K562 (cell line): Measurements from ENCODE around the gene PLEKHG5. TPM values are rescaled to one million over a fixed set of nuclear protein-coding genes. Genes with fewer than 3 reads are reported as not detected.

ENCODE experiments used
- CBX2 ChIP-seq: fragments of 200-600 bp; sonication (generic); IDR thresholded peaks from one replicate; pipeline ENCODE4 v1.6.1; 2012; ENCODE audit warnings: mild to moderate bottlenecking, low read length, inconsistent platforms; ENCODE audit not compliant: insufficient read depth, poor library complexity, severe bottlenecking
- FOXM1 ChIP-seq, 2 experiments: fragments of 450-650 bp in 1 of 2; sonication (generic) in 1 of 2; formaldehyde crosslinking in 1 of 2; IDR thresholded peaks; 2 replicates each; pipeline versions ENCODE4 v1.6.1 to v1.9.0; 2017 to 2022; ENCODE audit warnings: low read depth in 2 of 2, mild to moderate bottlenecking in 2 of 2, missing genetic modification reagents in 1 of 2, moderate library complexity in 1 of 2
- NEUROD1 ChIP-seq: fragments of 150-350 bp; IDR thresholded peaks from 2 replicates; pipeline ENCODE4 v1.6.1; 2014; ENCODE audit warnings: borderline replicate concordance, low read length, low read depth; ENCODE audit not compliant: partially characterized antibody
- RAD21 ChIP-seq, 2 experiments: fragments of 250-450 bp in 1 of 2; fragments of 450-650 bp in 1 of 2; sonication (Bioruptor Pico) in 1 of 2; formaldehyde crosslinking in 1 of 2; IDR thresholded peaks in 1 of 2; conservative IDR thresholded peaks in 1 of 2; 2 replicates each; pipeline versions ENCODE4 v1.4.0 to v1.8.0; 2020 to 2022; ENCODE audit warnings: mild to moderate bottlenecking in 2 of 2, moderate library complexity in 1 of 2
- RAD51 ChIP-seq: fragments of 450-650 bp; IDR thresholded peaks from 2 replicates; pipeline ENCODE4 v1.7.1; 2016; ENCODE audit warnings: low read depth, mild to moderate bottlenecking, borderline replicate concordance
- SETDB1 ChIP-seq: IDR thresholded peaks from one replicate; pipeline ENCODE4 v1.6.1; 2012; ENCODE audit warnings: low read length, control low read depth, inconsistent platforms
- SIX5 ChIP-seq, 2 experiments: IDR thresholded peaks; 2 replicates each; pipeline ENCODE4 v1.6.1; 2011; ENCODE audit warnings: low read length in 2 of 2, borderline replicate concordance in 1 of 2, low read depth in 1 of 2, mild to moderate bottlenecking in 1 of 2, moderate library complexity in 1 of 2; ENCODE audit not compliant: insufficient read depth in 1 of 2
- SMAD4 ChIP-seq: fragments of 250-450 bp; sonication (Bioruptor Pico); conservative IDR thresholded peaks from 2 replicates; pipeline ENCODE4 v1.8.0; 2021; ENCODE audit warnings: inconsistent platforms, mild to moderate bottlenecking, moderate library complexity
- SMC3 ChIP-seq: conservative IDR thresholded peaks from 2 replicates; pipeline ENCODE4 v1.6.1; 2011; ENCODE audit warnings: low read depth, low read length, improper control_type of control experiment; ENCODE audit not compliant: insufficient read depth
- SP1 ChIP-seq: sonication (generic); formaldehyde crosslinking; IDR thresholded peaks from 2 replicates; pipeline ENCODE4 v1.8.1; 2022; ENCODE audit warnings: mild to moderate bottlenecking, missing genetic modification reagents
- TCF7 ChIP-seq: sonication (generic); IDR thresholded peaks from 2 replicates; pipeline ENCODE4 v1.6.1; 2016; ENCODE audit warnings: antibody characterized with exemption, borderline replicate concordance
- TEAD4 ChIP-seq, 2 experiments: sonication (generic) in 1 of 2; formaldehyde crosslinking in 1 of 2; IDR thresholded peaks; 2 replicates each; pipeline versions ENCODE4 v1.6.1 to v1.8.0; 2012 to 2022; ENCODE audit warnings: borderline replicate concordance in 1 of 2, inconsistent platforms in 1 of 2, low read length in 1 of 2, mild to moderate bottlenecking in 1 of 2, missing genetic modification reagents in 1 of 2
- ZBTB26 ChIP-seq: fragments of 450-650 bp; formaldehyde crosslinking; IDR thresholded peaks from 2 replicates; pipeline ENCODE4 v1.4.0; 2022; ENCODE audit warnings: missing genetic modification characterization
- ZNF354B ChIP-seq: fragments of 250-450 bp; sonication (Bioruptor Pico); IDR thresholded peaks from 2 replicates; pipeline ENCODE4 v1.4.0; 2020
- ZNF655 ChIP-seq: fragments of 250-450 bp; sonication (Bioruptor Pico); IDR thresholded peaks from 2 replicates; pipeline ENCODE4 v1.5.0; 2021
- ZNF668 ChIP-seq: fragments of 250-450 bp; sonication (Bioruptor Pico); IDR thresholded peaks from 2 replicates; pipeline ENCODE4 v1.8.0; 2022; ENCODE audit warnings: mild to moderate bottlenecking, inconsistent platforms
- ZNF699 ChIP-seq: fragments of 250-450 bp; sonication (Bioruptor Pico); IDR thresholded peaks from 2 replicates; pipeline ENCODE4 v1.8.0; 2021; ENCODE audit warnings: mild to moderate bottlenecking, moderate library complexity; ENCODE audit not compliant: insufficient replicate concordance
- ZNF717 ChIP-seq: fragments of 250-450 bp; sonication (Bioruptor Pico); IDR thresholded peaks from 2 replicates; pipeline ENCODE4 v1.5.0; 2021
- polyA plus RNA-seq, 8 experiments: library from polyadenylated mRNA; depleted of rRNA in 4 of 8; stranded (reverse) in 5 of 8; unstranded in 3 of 8; fragments of >200 nt; fragmentation: Nextera tagmentation in 2 of 8; fragmentation: Illumina TruSeq in 1 of 8; extraction: Ambion mirVana in 2 of 8; extraction: Trizol in 1 of 8; gene quantifications; 2 replicates each; pipeline versions ENCODE4 v1.2.1 to v1.2.3, GENCODE V29; 2011 to 2014; ENCODE audit warnings: inconsistent platforms in 1 of 8, missing spikeins in 1 of 8
- total RNA-seq, 7 experiments: library from RNA; depleted of rRNA in 6 of 7; stranded (reverse); fragments of >200 nt in 6 of 7; fragmentation: Illumina TruSeq in 2 of 7; extraction: Trizol in 2 of 7; gene quantifications; 2 replicates each; pipeline versions ENCODE4 v1.2.1 to v1.2.3, GENCODE V29; 2011 to 2021; ENCODE audit warnings: low replicate concordance in 1 of 7
- TF ChIP-seq, protein P1 (sequence below): sonication (generic); formaldehyde crosslinking; IDR thresholded peaks from 2 replicates; pipeline ENCODE4 v1.9.0; 2022; ENCODE audit warnings: mild to moderate bottlenecking, missing genetic modification reagents
- TF ChIP-seq, protein P2 (sequence below): fragments of 450-650 bp; IDR thresholded peaks from 2 replicates; pipeline ENCODE4 v1.6.1; 2017; ENCODE audit warnings: mild to moderate bottlenecking, moderate library complexity
- TF ChIP-seq, protein P3 (sequence below): sonication (generic); formaldehyde crosslinking; IDR thresholded peaks from 2 replicates; pipeline ENCODE4 v1.8.0; 2022; ENCODE audit warnings: mild to moderate bottlenecking, missing genetic modification reagents

The PLEKHG5 gene
- total and polyA plus RNA-seq, 9 of the 15 experiments (the other 6 are each of a cell fraction or from before 2014, with no cell fraction given) = 0.04 to 0.29 (median 0.09) TPM; not detected in 3

DNA sequence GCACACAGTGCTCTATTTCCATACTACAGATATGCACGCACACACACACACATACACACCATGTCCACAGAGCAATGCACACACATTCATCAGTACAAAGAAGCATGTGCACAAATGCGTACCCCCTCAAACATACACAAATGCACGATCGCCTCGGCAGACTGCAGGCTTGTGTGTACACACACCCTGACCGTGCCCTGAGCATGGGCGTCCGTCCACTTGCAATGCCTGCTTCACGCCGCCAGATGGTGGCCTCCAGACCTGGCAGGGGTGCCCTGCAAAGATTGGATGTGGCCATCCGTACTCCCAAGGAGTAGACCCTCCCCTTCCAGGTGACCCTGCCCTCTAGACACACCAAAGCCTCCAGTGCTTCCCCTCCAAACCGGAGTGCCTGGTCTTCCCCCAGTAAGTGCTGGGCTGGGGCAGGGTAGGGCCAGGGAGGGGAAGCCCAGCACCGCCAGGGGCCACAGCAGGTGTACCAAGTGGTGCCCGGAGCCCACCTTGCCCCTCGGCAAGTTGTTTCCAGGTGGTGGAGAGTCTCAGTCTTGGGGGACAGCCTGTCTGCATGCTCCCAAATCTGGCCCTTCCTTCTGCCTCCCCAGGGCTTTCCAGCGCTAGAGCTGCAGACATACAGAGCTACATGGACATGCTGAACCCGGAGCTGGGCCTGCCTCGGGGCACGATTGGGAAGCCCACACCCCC, 46.3 kb downstream of the PLEKHG5 start (continued):
- TF ChIP-seq SMAD4 (CRISPR knock-in tag) (no peak), ZNF655 (CRISPR knock-in tag) (no peak), ZNF354B (CRISPR knock-in tag) (no peak), SP1 (CRISPR knock-in tag) (peak; percentile 41; the same call in 1 of the 2 replicates), CBX2 (no peak), SMC3 (peak; percentile 51), ZBTB26 (no peak), SETDB1 (no peak), TEAD4 (IDR thresholded peaks at IDR 0.05; ENCODE audit: low read length) (no peak), TEAD4 (CRISPR knock-in tag; IDR thresholded peaks at IDR 0.05; ENCODE audit: borderline replicate concordance) (no peak), TCF7 (no peak), RAD21 (CRISPR knock-in tag; conservative IDR thresholded peaks at IDR 0.05 in 1 of 2, IDR thresholded peaks at IDR 0.05 in 1 of 2) (peak in 1 of 2 experiments; percentile 65; a peak in 2 of 4 replicates), NEUROD1 (no peak), ZNF668 (CRISPR knock-in tag) (no peak), FOXM1 (IDR thresholded peaks at IDR 0.05; ENCODE audit: low read depth) (no peak), FOXM1 (CRISPR knock-in tag; IDR thresholded peaks at IDR 0.05; ENCODE audit: low read depth) (no peak), ZNF699 (no peak), ZNF717 (CRISPR knock-in tag) (no peak), SIX5 (IDR thresholded peaks at IDR 0.05; ENCODE audit: borderline replicate concordance in 1 of 2, insufficient read depth in 1 of 2, low read depth in 1 of 2, low read length in 2 of 2) (no peak), RAD51 (no peak)
- TF ChIP-seq, protein P1, sequence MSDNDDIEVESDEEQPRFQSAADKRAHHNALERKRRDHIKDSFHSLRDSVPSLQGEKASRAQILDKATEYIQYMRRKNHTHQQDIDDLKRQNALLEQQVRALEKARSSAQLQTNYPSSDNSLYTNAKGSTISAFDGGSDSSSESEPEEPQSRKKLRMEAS = peak; percentile 56
- TF ChIP-seq, protein P2, sequence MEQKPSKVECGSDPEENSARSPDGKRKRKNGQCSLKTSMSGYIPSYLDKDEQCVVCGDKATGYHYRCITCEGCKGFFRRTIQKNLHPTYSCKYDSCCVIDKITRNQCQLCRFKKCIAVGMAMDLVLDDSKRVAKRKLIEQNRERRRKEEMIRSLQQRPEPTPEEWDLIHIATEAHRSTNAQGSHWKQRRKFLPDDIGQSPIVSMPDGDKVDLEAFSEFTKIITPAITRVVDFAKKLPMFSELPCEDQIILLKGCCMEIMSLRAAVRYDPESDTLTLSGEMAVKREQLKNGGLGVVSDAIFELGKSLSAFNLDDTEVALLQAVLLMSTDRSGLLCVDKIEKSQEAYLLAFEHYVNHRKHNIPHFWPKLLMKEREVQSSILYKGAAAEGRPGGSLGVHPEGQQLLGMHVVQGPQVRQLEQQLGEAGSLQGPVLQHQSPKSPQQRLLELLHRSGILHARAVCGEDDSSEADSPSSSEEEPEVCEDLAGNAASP = no peak
- TF ChIP-seq, protein P3, sequence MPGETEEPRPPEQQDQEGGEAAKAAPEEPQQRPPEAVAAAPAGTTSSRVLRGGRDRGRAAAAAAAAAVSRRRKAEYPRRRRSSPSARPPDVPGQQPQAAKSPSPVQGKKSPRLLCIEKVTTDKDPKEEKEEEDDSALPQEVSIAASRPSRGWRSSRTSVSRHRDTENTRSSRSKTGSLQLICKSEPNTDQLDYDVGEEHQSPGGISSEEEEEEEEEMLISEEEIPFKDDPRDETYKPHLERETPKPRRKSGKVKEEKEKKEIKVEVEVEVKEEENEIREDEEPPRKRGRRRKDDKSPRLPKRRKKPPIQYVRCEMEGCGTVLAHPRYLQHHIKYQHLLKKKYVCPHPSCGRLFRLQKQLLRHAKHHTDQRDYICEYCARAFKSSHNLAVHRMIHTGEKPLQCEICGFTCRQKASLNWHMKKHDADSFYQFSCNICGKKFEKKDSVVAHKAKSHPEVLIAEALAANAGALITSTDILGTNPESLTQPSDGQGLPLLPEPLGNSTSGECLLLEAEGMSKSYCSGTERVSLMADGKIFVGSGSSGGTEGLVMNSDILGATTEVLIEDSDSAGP (CRISPR knock-in tag) = no peak
- TF ChIP-seq, all 486 proteins: peak for 13
